ENCODE data around the gene POC1A.

POC1A gene

DNA sequence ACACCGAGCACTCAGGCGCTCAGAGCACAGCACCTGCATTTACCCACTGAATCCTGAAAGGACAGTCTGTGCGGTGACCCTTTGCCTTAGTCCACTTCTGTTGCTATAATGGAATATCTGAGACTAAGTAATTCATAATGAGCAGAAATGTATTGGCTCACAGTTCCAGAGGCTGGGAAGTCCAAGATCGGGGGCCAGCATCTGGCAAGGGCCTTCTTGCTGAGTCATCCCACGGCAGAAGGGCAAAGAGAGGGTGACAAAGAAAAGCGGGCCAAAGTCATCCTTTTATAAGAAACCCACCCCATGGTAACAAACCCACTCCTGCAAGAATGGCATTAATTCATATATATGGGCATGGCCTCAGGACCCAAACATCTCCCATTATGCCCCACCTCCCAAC, 27.7 kb downstream of the POC1A start:
- DNase-seq (ENCODE audit: low read depth), result no peak

DNA sequence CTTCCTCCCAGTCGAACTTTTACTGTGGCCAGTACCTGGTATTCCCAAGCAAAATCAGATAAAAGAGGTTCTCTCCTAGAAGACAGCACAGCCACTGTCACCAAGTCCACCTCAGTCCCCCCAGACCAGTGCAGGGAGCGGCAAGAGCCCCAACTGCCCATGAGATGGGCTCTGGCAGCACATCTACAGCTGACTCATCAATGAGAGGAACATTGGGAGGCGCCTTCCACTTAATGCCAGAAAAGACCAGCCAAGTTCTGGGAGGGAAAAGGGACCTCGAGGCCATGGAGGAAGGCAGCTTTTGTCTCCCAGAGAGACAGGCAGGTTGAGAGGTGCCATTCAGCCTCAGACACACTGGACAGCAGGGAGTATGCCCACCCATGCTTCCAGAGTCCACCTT, 28.2 kb downstream of the POC1A start:
- no peak for DNase-seq (ENCODE audit: low read depth)

DNA sequence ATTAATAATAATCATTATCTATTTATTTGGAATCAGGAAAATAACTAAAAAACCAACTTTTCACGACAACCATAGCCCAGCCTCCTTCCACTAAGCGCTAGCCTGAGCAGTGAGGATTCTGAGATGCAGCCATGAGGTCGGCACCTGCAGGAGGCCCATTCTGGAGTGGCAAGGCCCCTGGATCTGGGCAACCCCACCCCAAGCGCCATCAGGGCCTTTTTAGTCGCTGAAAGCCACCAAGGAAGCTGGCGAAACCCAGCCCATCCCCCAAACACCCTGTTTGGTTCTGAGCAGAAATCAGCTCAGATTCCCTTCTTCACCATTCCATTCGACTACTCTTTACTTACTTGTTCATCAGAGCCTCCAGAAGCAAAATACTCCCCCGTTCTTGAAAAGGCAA, 29.5 kb downstream of the POC1A start:
- no peak for DNase-seq (ENCODE audit: low read depth)

DNA sequence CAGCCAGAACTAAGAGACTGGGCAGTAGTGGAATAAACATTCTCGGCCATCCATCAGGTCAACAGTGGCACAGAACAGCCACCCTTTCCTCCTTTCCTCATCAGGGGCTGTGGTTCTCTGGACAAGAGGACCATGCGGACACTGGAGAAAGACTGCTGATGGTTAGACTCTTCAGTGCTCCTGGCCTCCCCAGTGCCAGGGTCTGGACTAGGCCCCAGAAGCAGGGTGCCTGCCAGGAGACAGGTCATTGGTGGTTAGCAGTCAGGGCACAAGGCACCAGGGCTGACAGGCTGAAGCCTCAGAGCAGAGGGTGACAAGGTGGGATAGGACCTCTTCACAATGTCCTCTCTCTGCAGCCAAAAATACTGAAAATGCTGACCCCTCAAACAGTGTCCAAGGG, 30.1 kb downstream of the POC1A start:
- no peak for DNase-seq (ENCODE audit: low read depth)

DNA sequence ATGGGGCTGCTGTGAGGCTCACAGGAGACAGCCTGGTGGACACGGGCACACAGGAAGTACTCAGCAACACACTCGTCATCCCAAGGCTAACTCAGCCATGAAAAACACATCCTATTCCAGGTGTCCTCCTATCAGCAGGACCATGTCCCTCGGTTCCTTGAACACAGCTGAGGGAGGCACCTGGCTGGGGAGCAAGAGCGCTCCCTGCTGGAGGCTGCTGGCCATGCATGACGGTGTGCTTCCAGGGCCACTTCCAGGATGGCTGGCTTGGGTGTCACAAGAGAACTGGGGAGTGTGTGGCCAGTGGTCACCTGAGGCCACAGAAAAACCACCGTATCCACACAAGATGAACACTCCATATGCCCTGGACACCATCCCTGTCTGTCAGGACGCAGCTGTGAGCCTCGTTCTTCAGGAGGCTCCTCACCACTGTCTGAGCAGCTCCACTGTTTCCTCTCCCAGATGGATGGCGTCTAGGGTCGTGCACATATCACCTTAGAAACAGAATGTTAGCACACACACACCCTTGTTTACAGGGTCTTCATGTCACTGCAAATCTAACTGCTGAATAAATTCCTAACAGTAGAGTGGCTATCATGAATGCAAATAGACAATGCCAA, 31.0 kb downstream of the POC1A start:
- peak; percentile 62 for DNase-seq (ENCODE audit: low read depth)

DNA sequence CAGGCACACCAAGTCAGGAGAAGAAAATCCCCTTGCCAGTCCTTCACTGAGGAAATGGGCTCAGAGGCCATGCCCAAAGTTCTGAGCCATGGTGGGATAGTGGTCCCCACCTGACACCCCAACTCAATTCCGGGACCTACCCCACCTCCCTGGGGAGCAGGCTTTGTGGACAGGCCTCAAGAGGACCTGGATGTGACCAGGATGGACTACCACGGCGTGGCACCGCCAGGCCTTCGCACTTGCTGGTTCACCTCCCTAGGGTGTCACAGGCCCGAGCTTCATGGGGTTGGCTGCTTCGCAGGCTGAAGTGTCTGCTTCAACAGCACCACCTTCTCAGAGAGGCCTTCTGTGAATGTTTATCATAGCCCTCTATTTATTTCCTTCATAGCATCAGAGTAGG, 31.7 kb downstream of the POC1A start:
- no peak for DNase-seq (ENCODE audit: low read depth)

DNA sequence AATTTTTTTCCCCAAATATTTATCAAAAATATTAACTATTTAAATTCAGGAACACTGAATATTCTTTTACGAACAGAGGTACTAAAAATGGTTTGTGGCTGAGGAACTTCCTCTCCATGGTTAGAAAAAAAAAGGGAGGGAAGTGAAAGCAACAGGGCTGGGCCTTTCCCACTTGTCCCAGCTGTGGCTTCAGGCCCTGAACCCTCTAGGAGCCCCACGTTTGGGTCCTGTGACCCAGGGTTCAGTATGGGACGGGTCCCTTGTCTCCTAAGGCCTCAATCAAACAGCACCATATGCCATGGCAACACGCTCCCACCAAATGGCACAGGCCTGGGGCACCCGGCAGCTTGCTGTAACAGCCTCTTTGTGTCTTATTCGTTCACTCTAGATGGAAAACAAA, 32.4 kb downstream of the POC1A start:
- no peak for DNase-seq (ENCODE audit: low read depth)

DNA sequence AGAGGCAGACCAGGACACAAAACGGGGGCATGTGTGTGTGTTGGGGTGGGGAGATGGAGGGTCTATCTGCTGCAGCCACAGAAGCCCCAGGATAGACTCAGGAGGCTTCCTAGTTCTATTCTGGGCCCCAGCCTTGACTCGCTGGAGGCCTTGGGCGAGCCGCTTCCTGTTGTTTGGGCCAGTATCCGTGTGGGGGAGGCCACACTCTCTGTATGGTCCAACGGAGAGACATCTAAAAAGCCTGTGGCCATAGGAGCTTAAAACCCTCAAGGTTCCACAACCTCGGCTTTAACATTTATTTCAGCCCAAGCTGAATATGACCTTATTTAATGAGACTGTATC, 32.8 kb downstream of the POC1A start:
- DNase-seq (ENCODE audit: low read depth), result no peak

DNA sequence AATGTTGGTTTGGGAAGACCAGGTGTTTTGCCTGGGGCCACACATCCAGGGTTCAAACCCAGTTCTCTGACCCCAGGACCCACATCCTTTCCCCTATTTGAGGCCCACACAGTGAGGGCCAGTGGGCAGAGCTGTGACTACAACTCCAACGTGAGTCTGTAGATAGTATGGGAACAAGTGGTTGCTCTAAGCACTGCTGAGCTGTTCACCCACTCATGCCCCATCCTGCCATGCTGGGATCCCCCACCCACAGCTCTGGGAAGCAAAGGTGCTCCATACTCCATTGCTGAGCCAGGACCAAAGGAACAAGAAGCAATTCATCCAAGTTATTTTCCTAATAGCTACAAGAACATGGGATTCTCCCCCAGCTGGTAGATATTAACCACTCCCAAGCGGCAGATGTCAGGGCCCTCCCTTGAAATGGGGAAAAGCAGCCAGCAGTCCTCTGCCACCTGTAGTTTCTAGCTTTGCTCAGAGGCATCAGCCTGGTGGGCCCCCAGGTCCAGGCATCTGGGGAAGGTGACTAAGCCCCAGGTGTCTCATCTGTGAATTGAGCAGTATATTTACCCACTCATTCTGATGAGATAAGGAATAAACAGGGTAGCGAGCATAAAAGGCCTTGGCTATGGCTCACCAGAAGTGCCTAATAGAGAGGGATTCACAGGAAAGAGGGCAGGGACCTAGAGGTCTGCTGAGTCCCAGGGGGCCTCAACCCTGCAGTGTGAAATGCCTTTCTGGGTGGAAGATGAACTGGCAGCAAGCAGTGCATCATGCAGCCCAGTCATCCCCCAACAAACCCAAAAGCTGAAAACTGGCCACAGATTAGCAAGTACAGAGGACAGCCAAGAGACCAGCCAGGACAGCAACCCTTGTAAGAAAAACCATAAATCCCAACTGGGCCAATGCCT, 33.4 kb downstream of the POC1A start:
- DNase-seq (ENCODE audit: low read depth), result no peak

DNA sequence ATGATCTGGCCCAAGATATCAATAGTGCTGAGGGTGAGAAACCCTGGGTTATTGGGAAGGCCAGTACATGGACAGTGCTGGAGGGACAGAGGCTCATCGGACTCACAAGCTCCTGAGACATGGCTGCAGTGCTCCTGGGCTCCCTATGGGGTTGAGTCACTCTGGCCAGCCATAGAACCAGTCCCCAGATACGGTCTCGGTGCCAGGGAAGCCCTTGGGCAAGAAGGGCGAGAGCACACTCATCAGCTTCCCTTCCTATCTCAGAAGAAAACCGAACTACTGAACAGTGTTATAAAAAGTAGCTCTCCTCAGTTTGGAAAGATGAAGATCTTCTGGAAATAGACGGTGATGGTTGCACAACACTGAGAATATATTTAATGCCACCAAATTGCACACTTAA, 34.4 kb downstream of the POC1A start:
- DNase-seq (ENCODE audit: low read depth), result no peak

DNA sequence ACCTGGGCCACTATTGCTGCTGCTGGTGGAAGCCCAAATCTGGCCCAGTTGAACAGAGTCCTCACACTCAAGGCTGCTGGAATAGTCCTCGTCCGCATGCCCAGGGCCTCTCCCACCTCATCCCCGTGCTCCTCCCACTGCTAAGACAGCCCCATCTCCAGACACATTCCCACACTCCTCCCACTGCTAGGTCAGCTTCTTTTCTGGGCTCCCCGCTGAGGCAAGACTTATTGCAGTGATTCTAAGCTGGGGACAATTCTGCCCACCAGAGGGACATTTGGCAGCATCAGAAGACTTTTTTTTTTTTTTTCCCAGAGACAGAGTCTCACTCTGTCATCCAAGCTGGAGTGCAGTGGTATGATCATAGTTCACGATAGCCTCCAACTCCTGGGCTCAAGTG, 35.1 kb downstream of the POC1A start:
- no peak for DNase-seq (ENCODE audit: low read depth)

DNA sequence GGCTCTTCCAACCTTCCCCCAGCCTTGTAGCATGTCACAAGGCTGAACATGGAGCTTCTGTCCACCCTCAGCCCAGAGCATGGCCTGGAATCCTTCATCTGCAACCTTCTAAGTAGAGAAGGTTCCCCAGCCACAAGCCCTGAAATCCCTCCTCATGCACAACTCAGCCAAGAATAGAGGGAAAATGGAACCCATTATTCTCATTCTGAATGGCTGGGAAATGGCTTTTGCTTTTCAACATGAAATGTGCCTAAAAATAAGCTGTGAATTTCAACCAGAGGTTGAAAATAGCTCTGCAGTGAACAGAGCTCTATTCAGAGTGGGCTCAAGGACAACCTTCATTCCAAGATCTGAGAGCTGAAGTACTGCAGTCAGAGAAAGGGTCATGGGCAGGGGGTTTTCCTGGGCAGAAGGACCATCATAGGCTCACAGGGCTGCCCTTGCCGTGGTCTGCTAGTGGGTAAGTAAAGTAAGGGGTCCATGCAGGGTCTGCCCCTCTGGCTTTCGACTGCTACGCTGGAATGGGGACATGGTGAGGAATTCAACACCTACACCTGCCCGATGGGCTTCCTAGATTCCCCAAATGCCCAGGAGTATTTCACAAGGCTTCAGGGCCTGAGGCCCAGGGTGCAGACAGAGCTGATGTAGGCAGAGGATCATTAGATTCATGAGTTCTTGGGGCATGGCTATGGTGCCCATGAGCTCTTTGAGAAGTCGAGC, 35.9 kb downstream of the POC1A start:
- no peak for DNase-seq (ENCODE audit: low read depth)

DNA sequence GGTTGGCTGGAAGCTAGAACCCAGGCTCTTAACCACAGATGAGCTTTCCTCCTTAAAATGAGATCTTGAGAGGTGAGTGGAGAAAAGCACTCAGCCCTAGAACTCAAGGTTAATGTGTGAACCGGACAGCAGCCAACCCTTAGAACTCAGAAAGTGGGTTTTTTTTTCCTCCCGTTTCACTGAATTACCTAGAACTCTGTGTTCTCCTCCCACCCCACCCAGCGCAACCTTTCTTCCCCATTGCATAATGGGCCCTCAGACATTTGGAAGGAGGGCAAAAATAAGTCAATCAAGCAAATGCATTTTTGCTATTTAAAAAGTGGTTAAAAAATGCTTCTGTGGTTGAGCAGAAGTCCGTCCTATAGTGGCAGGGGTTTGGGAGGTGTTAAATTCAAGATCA, 36.7 kb downstream of the POC1A start:
- no peak for DNase-seq (ENCODE audit: low read depth)

DNA sequence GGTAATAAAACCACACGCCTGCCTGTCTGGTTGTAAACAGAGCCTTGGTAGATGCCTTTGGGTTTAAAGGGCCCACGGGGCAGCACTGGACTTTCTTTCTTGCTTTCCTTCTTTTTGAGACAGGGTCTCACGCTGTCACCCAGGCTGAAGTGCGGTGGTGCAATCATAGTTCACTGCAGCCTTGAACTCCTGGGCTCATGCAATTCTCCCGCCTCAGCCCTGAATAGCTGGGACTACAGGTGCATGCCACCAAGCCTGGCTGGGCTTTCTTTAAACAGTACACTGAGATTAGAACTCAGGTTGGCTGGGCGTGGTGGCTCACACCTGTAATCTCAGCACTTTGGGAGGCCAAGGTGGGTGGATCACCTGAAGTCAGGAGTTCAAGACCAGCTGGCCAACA, 42.2 kb downstream of the POC1A start:
- no peak for DNase-seq (ENCODE audit: low read depth)

DNA sequence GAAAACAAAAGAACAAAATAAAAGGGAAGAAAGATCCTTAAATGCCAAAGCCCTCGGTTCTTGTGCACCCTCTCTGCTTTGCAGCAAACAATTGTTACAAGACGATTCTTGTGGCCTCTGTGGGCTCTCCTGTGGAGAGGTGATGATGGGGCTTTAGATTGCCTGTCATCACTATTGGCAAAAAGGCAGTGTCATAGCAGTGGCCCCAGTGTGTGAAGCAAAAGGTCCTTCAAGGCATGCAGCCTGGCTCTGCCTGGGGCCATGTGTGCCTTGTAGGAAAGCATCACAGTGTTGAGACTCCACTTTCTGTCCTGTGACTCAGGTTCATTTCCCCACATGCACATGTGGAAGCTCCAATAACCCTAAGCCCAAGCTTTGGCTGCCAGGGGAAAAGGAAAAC, 43.7 kb downstream of the POC1A start:
- DNase-seq (ENCODE audit: low read depth), result no peak

DNA sequence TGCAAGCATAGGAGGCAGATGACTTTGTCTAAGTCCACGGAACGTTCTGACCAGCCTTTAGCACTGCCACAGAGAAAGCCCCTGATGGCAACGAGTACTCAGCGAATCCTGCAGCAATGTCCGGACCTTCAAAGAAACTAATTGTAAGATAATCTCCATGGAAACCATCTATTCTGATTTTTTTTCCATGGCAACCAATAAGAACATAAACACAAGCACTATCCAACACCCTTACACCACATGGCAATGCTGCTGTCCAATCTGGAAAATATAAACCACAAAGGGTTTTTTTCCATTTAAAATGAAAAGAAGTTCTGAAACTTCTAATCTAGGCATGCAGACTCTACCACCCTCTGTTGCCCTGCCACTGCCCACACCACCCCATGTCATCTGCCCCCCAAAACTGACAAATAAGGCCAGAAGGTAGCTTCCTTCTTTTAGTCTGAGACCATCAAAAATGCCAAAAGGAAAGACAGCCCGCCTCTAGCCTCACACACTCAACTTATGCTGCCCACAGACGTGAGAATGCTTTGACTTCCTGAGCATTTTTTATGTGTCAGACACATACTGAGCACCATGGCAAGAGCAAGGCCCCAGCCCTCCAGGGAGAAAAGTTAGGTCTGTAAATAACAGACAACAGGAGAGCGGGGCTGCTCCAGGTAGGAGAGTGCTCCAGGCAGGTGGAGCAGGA, 44.5 kb downstream of the POC1A start:
- no peak for DNase-seq (ENCODE audit: low read depth)

DNA sequence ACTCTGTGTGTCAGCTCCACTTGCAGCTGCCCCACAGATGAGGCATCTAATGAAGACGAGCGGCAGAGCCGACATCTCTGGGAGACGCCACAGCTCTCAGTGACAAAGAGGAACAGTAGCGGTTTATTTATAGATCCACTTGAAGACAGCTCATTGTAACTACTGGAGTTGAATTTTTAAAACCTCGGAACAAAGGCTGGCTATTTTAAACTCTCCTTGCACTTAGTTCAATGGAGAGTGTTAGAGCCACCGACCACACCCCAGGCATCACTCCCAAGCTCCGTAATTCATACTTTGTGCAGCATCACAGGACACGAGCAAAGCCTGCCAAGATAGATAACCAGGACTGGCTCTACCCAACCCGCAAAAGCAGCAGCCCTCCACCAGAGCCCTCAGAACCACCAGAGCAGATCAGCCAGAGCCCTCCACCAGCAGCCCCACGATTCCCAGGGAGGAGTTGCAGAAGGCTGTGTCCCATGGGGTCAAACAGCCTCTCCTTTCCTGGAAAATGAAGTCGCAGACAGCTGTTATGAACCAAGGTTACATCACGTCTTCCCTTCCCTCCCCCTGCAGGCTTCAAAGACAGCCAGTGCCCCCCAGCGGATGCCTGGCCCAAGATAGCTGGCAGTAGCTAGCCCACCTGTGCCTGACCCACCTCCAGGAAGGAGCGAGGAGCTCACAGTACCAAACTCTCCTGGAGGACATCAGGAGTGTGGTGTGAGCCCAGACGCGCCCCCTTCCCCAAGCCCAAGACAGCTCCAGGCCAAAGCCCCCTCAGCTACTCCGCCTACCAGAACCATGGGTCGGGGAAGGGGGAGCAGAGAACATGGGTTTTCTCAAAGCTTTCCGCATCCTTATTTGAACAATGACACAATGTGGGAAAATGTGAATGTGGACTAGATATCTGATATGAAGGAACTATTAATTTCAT, 45.7 kb downstream of the POC1A start:
- DNase-seq (ENCODE audit: low read depth), result no peak

DNA sequence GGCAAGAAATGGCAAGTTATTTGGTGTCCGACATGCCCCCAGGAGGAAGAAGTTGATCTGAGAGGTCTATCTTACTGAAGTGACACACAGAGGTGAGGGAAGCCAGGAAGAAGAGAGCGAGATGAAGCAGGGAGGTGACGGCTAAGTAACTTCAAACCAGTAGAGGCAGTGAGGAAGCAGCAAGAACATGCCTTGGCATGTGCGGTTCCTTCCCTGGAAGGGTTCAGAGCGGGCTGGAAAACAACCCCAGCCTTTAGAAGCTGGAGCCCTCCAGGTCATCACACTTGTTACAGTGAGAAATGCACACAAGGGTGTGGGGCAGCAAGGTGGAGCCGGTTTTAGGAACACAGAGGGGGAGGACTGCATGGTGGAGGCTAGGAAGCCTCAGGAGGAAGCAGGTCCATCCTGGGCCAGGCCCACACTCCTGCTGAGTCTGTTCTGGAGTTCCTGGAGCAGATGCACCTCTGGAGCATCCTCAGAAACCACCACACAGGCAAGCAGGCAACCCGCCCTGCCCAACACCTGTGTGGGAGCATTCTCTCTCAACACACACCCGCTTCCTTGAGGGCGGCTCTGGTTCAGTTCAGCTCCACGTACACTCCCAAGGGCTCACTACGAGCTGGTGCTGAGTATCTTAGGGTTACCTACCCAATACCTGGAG, 47.1 kb downstream of the POC1A start:
- no peak for DNase-seq (ENCODE audit: low read depth)

DNA sequence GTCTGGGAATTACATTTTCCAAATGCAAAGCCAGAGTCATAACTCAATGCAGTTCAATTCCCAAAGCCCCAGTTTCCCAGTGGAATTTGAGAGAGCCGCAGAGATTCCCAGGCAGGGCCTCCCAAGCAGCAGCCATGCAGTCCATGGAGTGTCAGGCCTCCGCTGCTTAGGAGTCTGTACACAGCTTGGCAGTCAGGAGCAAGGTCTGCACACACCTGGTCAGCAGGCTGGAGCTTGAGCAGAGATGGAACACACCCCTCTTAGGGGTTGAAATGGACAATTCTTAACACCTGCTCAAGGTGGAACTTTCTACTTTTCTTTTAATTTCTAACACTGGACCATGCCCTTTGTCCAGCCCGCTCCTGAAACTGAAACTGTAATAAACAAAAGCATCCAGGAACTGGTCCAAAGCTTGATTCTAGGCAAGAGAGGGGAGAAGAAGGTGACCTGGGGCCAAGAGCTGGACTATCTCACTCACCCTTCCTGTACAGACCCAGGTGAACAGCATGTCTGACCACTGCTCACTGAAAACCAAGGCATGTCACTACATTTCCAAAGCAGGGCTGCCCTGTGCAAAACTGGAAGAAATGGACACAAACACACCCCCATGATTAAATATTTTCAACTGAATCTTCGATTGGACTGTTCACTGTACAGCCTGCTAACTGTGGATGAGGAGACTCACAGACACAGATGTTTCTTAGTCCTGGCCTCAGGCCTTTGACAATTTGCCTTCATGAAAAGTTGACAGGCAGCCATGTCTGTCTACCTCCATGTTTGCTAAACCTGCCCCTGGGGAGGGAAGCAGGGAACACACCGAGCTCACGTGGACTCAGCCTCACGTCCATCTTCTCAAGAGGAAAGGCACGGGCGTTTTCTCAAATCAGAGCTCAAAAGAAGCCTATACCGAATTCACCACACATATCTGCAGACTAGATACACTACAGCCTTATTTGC, 49.3 kb downstream of the POC1A start:
- no peak for DNase-seq (ENCODE audit: low read depth)

DNA sequence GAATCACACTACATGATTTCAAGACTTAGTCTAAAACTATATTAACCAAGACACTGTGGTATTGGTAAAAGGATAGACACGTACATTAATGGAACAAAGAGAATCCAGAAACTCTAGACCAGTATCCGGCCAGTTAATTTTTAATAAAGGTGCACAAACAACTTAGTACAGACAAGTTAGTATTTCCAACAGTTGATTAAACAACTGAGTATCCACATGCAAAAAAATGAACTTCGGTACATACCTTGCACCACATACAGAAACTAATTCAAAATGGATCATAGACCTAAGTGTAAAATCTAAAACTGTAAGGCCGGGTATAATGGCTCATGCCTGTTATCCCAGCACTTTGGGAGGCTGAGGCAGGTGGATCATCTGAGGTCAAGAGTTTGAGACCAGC, 51.3 kb downstream of the POC1A start:
- DNase-seq (ENCODE audit: low read depth), result no peak

Measured in activated T-cell treated with anti-CD3 and anti-CD28 coated beads for 24 hours (primary cell).